Endothelial cell of umbilical vein (primary cell): ENCODE data around the gene ZSCAN1. TPM values are rescaled to one million over a fixed set of nuclear protein-coding genes. Genes with fewer than 3 reads are reported as not detected.

ENCODE experiments used
- BruUV-seq: library from RNA; stranded (reverse); fragments of 400-500 nt; replicated peaks from 2 replicates; lab custom pipeline; 2021; lab: Mats Ljungman, UMichigan
- CTCF ChIA-PET: fragments of 300-600, 350-600 bp; sonication (Branson Sonifier 250); formaldehyde crosslinking; loops from one replicate; lab custom pipeline; 2021; ENCODE audit warnings: antibody characterized with exemption, inconsistent platforms; lab: Charles Lee
- POLR2A ChIA-PET: fragments of 300-600, 350-600 bp; sonication (Branson Sonifier 250); formaldehyde crosslinking; loops from one replicate; lab custom pipeline; 2021; ENCODE audit warnings: antibody characterized with exemption, inconsistent platforms; lab: Charles Lee
- DNase-seq: peaks from one replicate; pipeline ENCODE4 v3.0.0-alpha.2; 2011; ENCODE audit warnings: low read depth, low spot score
- FAIRE-seq: peaks from 2 replicates; lab custom pipeline; 2011; peaks lifted over from hg19 to GRCh38; lab: Jason Lieb, UNC
- H2AFZ ChIP-seq: 2 replicates; pipeline ENCODE4 v1.6.0; 2012; ENCODE audit warnings: low read depth, low read length, control low read depth, inconsistent platforms
- H3K27ac ChIP-seq: 2 replicates; pipeline ENCODE4 v1.5.1; 2011; ENCODE audit warnings: low read depth, mild to moderate bottlenecking, control low read depth, low read length, moderate library complexity; ENCODE audit not compliant: insufficient read depth
- H3K27me3 ChIP-seq, 2 experiments: 2 replicates each; pipeline versions ENCODE4 v1.6.0 to v1.6.1; 2011; ENCODE audit warnings: low read length in 2 of 2, mixed read lengths in 1 of 2; ENCODE audit not compliant: control insufficient read depth in 2 of 2, insufficient read depth in 2 of 2
- H3K36me3 ChIP-seq, 2 experiments: 2 replicates in 1 of 2; 3 replicates in 1 of 2; pipeline ENCODE4 v1.5.1; 2011; ENCODE audit warnings: low read length in 2 of 2, mild to moderate bottlenecking in 1 of 2, moderate library complexity in 1 of 2; ENCODE audit not compliant: control insufficient read depth in 2 of 2, insufficient read depth in 2 of 2; ENCODE audit errors: extremely low read depth in 1 of 2
- H3K4me1 ChIP-seq: 3 replicates; pipeline ENCODE4 v1.5.1; 2011; ENCODE audit warnings: mild to moderate bottlenecking, low read length; ENCODE audit not compliant: control insufficient read depth, insufficient read depth; ENCODE audit errors: extremely low read depth
- H3K4me2 ChIP-seq: 2 replicates; pipeline ENCODE4 v1.6.1; 2011; ENCODE audit warnings: low read length, control low read depth, mixed read lengths; ENCODE audit not compliant: insufficient read depth
- H3K4me3 ChIP-seq, 3 experiments: fragments of 200-600 bp in 1 of 3; sonication (generic), shearing (Covaris generic) in 1 of 3; replicated peaks in 1 of 3; 2 replicates each; pipeline ENCODE4 v1.5.1; 2011 to 2016; ENCODE audit warnings: control low read depth in 3 of 3, low read length in 3 of 3, mild to moderate bottlenecking in 2 of 3, inconsistent platforms in 1 of 3, low read depth in 1 of 3, moderate library complexity in 1 of 3; ENCODE audit not compliant: insufficient read depth in 1 of 3
- H3K79me2 ChIP-seq: 2 replicates; pipeline ENCODE4 v1.6.0; 2012; ENCODE audit warnings: low read length, inconsistent platforms; ENCODE audit not compliant: control insufficient read depth, insufficient read depth
- H3K9ac ChIP-seq: replicated peaks from 2 replicates; pipeline ENCODE3; 2011; ENCODE audit warnings: low read length, control low read depth; ENCODE audit not compliant: insufficient read depth; ENCODE audit errors: extremely low read depth
- H3K9me1 ChIP-seq: replicated peaks from 3 replicates; pipeline ENCODE4 v1.6.0; 2011; ENCODE audit warnings: mild to moderate bottlenecking, low read length; ENCODE audit not compliant: control insufficient read depth, insufficient read depth; ENCODE audit errors: extremely low read depth
- H3K9me3 ChIP-seq: replicated peaks from 2 replicates; pipeline ENCODE4 v1.5.1; 2012; ENCODE audit warnings: low read length, inconsistent platforms; ENCODE audit not compliant: control insufficient read depth, insufficient read depth
- H4K20me1 ChIP-seq: replicated peaks from 2 replicates; pipeline ENCODE3; 2011; ENCODE audit warnings: mild to moderate bottlenecking, low read length; ENCODE audit not compliant: control insufficient read depth, insufficient read depth; ENCODE audit errors: extremely low read depth
- CTCF ChIP-seq, 2 donors: IDR thresholded peaks; 1 replicate in 1 of 2; 2 replicates in 1 of 2; pipeline ENCODE4 v1.5.1; 2011; ENCODE audit warnings: low read length in 2 of 2, mild to moderate bottlenecking in 2 of 2, moderate library complexity in 2 of 2, control low read depth in 1 of 2, inconsistent platforms in 1 of 2, low read depth in 1 of 2; ENCODE audit not compliant: insufficient read depth in 1 of 2; ENCODE audit errors: extremely low read depth in 1 of 2
- EZH2 ChIP-seq: IDR thresholded peaks from 2 replicates; pipeline ENCODE4 v1.6.1; 2012; ENCODE audit warnings: borderline replicate concordance, low read depth, mild to moderate bottlenecking, moderate library complexity, low read length, inconsistent platforms; ENCODE audit not compliant: severe bottlenecking
- FOS ChIP-seq: IDR thresholded peaks from 2 replicates; pipeline ENCODE4 v1.6.1; 2011; ENCODE audit warnings: mild to moderate bottlenecking, low read length, moderate library complexity, borderline replicate concordance; ENCODE audit not compliant: insufficient read depth
- GATA2 ChIP-seq: IDR thresholded peaks from 2 replicates; pipeline ENCODE4 v1.7.0; 2011; ENCODE audit warnings: low read depth, mild to moderate bottlenecking, moderate library complexity, mixed read lengths, low read length; ENCODE audit not compliant: insufficient read length, insufficient read depth
- JUN ChIP-seq: IDR thresholded peaks from 2 replicates; pipeline ENCODE4 v1.6.1; 2011; ENCODE audit warnings: borderline replicate concordance, low read depth; ENCODE audit not compliant: insufficient read length, insufficient read depth
- MAX ChIP-seq: IDR thresholded peaks from 2 replicates; pipeline ENCODE4 v1.6.1; 2011; ENCODE audit not compliant: insufficient read depth, insufficient read length
- MYC ChIP-seq: IDR thresholded peaks from one replicate; pipeline ENCODE4 v1.6.1; 2011; ENCODE audit warnings: mild to moderate bottlenecking, low read depth, low read length
- POLR2A ChIP-seq: IDR thresholded peaks from 2 replicates; pipeline ENCODE4 v1.6.1; 2012; ENCODE audit warnings: low read depth, mild to moderate bottlenecking, control low read depth, low read length
- POLR2AphosphoS5 ChIP-seq: IDR thresholded peaks from 2 replicates; pipeline ENCODE4 v1.6.1; 2012; ENCODE audit warnings: low read depth, mild to moderate bottlenecking, control low read depth, low read length, moderate library complexity; ENCODE audit not compliant: insufficient read depth
- dilution Hi-C: fragments of 300-500 bp; cut with MboI; formaldehyde crosslinking; loops from one replicate; pipeline ENCODE4 v1.15.0; 2019; ENCODE audit warnings: low sequenced_read_pairs; ENCODE audit not compliant: extremely low pct_ligation_motif_present
- intact Hi-C: fragments of 100-400 bp; cut with micrococcal nuclease; formaldehyde crosslinking; loops from one replicate; pipeline ENCODE4 v1.10.0; 2022
- polyA plus RNA-seq, 4 experiments: library from polyadenylated mRNA; depleted of rRNA in 3 of 4; stranded (reverse) in 3 of 4; unstranded in 1 of 4; fragments of >200 nt; gene quantifications; 2 replicates each; pipeline versions ENCODE4 v1.2.1 to v1.2.3, GENCODE V29; 2011 to 2012; ENCODE audit warnings: missing spikeins in 1 of 4
- total RNA-seq: library from RNA; stranded (reverse); gene quantifications from 2 replicates; pipeline ENCODE4 v1.2.3, GENCODE V29; 2021

ZSCAN1 gene
- total and polyA plus RNA-seq, 2 donors (not counting 3 experiments of a cell fraction or from before 2014, with no cell fraction given), result 0.10 TPM; not detected in 1

- intact Hi-C loops, result no loop called here
- dilution Hi-C loops, result no loop called here
- POLR2A ChIA-PET, result no interaction called here
- FAIRE-seq, result no peak
- Histone ChIP-seq H4K20me1 (no peaks in the 10 kb centered on the region), H3K9me3 (peaks cover 4% of the 10 kb centered on the region), H2AFZ (no peak overlapping the region), H3K27ac (no peak overlapping the region), H3K4me1 (no peaks in the 10 kb centered on the region), H3K4me3 (no peak overlapping the region), H3K27me3 (no peaks in the 10 kb centered on the region), H3K4me2 (no peak overlapping the region), H3K9ac (no peak overlapping the region), H3K36me3 (no peaks in the 10 kb centered on the region), H3K9me1 (no peaks in the 10 kb centered on the region), H3K79me2 (no peaks in the 10 kb centered on the region)
- DNase-seq, result no peak
- no TSS peak for BruUV-seq
- CTCF ChIA-PET, result no interaction called here
- TF ChIP-seq MYC (no peak), GATA2 (no peak), POLR2AphosphoS5 (no peak), CTCF (IDR thresholded peaks at IDR 0.05; ENCODE audit: extremely low read depth in 1 of 2, insufficient read depth in 1 of 2, low read depth in 1 of 2, low read length in 2 of 2) (no peak), POLR2A (no peak), EZH2 (no peak), JUN (no peak), FOS (no peak), MAX (no peak)
Measured at GRCh38 chr19:58053480-58054156, 19.8 kb downstream of the ZSCAN1 start.
